Measurements from ENCODE around the gene FOXJ3.
A peak's percentile ranks its signal among the peaks of the same experiment; 100 is the strongest.

Gene FOXJ3

DNA sequence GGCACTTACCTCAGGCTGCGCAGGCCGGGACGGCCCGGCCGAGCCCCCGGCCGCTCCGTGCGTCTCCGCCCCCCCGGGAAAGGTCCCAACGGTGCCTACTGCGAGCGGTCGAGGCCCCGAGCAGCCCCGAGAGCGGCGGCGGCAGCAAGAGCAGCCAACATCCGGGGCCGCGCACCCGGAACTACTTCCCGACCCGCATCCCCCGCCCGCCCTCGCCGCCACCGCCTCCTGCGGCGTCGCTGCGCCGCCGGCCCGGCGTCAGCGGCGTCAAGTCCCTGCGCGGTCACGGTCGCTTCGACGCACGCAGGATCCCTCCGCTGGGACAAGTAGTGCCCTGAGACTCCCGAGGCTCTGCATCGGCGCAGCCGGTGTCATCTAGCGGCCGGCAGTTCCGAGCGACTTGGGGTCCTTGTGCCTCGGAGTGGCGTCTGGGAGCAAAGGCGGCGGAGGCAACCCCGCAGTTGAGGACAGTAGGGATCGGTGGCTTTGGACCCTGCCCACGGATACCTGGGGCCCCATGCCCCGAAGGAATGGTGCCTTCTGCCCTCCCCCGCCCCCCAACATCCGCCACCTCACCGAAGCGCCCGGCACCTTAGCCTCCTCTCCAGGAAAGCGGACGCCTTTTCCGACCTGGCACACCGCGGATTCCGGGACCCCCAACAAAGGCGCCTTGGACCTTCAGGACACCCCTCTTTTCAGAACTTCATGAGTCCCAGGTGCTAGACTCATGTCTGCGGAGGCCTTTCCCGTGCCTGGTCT is at the start of gene FOXJ3:
Gene FOXJ3 (minus strand): TSS at position 186 of the 759 bp plus-strand sequence. CDS start 24,142 bp downstream, outside the sequence.
- DNase-seq, result peak; percentile 83

DNA sequence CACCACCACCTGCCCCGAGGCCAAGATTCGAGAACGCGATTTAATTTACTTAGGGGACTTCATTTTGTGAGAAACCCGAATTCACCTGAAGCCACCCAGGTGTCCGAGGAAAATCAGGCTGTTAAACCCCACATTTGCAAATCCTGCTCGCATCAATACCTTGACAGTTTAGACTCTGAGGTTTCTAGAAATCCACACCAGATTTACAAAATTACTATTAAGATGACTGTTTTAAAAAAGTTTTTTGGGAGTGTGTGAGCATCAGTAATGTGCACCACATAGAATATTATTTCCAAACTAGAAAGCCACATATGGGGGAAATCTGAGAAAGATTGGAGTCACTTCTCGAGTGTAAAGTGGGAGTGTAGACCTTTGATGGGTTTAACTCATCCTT is 46.2 kb upstream of the FOXJ3 start:
- DNase-seq, result no peak

- no peak for DNase-seq
These were observed 45.7 kb upstream of the FOXJ3 start, which contains the start of gene RIMKLA for GRCh38 chr1:42380586-42381279. RIMKLA (plus strand) TSS chr1:42380792; CDS start chr1:42380935, 143 bp downstream.

DNA sequence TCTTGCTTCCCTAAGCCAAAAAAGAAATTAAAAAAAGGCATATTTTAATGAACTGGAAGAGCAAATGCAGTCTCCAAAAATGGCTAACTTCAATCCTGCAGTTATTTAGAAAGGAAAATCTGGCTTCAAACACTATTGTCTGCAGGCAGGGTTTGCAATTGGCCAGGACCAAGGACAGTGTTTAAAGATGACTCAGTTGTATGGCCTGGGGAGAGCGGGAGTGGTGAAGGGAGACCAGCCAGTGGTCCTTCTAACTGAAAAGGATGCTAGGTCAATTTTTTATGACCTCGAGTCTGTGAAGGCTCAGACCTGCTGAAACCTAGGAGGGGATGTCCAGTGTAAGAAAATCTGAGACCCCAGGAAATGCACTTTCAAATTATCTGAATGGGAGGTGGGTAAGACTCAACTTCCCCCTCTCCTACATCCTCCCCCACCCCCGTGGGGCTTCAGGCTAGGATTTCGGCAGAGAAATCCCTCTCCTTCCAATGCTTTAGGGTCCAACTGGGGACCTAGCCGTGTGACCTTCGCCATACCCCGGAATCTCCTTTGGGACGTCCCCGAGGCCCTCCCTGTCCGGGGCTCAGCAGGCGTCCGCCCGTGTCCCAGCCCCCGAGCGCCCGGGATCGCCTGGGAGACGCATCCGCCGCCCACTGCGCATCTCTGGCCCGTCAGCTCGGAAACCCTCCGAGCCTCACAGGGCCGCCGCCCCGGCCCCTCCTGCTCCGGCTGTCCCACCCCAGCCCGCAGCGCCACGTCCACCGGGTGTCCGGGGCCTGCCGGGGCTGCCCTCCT is 45.0 kb upstream of the FOXJ3 start:
- no peak for DNase-seq

- no peak for DNase-seq
These were observed 37.8 kb upstream of the FOXJ3 start for GRCh38 chr1:42372796-42373195.

DNA sequence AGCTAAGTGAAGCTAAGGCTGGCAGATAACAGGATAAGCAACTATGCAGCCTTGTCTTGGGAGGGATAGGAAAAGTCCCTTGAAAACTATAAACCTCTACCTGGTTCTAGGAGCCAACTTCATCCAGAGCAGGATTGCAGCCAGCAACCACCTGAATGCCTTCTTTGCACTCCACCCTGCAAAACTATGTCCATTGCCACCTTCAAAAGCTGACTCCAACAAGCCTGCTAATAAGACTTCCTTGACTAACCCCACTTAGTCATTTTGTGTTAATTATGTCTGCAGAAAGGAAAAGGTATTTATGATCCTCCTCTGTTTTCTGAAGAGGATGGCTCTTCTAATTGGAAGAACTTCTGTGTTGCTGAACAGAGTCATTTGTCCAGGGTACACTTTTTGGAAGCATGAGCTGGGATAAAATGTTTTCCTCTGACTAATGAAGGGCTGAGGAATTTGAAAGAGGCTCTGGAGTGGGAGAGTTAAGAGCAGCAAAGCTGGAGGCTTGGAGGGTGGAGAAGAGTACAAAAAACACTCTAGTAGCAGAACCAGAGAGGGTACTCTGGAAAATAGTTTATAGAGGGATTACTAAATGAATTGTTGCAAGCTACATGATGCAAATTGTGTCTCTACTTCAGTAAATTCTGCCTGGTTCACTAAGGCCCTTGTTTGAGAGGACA is 36.0 kb upstream of the FOXJ3 start:
- DNase-seq, result no peak

- no peak for DNase-seq
These were observed 34.4 kb upstream of the FOXJ3 start for GRCh38 chr1:42369471-42369870.

DNA sequence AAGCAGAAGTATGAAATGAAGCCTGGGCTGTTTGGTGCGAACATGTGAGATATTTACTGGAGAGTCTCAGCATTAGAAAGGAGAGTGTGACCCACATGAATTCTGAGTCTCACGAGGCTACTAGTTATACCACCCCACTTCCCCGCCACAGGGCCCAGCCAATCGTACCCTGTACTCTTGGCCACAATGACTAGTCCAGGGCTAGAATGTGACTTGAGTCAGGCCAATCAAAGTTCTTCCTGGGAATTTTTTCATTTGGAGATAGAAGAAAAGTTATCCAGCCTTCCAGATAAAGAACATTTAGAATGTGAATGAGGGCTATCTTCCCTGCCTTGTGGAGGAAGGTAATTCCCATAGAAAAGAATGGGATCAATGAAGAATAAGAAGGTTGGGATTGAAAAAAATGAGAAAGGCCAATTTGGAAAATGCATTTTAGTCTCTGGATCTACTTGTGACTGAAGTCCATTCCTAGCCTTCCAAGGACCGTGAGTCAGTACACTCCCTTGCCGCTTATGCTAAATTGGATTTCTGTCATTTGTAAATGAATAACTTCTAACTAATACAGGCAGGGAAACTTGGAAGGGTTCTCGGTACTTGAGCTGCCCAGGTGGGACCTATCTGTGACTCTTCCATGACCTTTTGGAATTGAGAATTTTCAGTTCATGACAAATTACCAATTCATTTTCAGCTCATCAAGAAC is 33.2 kb upstream of the FOXJ3 start:
- DNase-seq, result no peak

DNA sequence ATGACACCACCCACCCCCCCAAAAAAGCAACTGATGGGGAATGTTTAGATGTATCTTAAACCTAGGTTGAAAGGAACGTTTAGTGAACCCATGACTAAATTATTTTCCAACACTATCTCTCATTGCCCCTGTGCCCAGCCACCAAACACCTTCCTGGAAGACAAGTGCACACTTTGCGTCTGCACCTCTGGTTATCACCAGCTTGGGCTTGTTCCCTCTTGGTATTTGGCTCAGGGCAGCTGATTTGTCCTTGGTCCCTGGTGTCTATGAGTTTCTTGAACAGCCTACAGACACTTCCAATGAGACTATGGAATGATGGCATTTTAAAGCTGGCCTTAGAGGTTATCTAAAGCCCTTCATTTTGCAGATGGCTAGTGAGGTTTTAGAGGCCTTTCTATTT is 30.1 kb upstream of the FOXJ3 start:
- DNase-seq, result no peak

- no peak for DNase-seq
These were observed 29.5 kb upstream of the FOXJ3 start for GRCh38 chr1:42364542-42364941.

DNA sequence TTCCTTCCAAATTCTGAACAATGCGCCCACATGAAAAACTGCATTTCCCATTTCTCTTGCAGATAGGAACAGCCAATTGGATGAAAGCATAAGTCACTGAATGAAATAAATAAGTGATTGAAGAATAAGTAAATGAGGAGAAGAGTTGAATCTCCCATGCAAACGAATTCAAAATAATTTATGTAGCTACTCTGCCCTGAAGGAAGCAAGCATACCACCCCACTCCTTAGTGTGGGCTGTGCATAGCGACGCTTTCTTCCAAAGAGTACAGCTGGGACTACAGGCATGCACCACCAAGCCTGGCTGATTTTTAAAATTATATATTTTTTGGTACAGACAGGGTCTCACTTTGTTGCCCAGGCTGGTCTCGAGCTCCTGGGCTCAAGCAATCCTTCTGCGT is 29.1 kb upstream of the FOXJ3 start:
- no peak for DNase-seq

- no peak for DNase-seq
These were observed 24.4 kb upstream of the FOXJ3 start for GRCh38 chr1:42359466-42359865.

DNA sequence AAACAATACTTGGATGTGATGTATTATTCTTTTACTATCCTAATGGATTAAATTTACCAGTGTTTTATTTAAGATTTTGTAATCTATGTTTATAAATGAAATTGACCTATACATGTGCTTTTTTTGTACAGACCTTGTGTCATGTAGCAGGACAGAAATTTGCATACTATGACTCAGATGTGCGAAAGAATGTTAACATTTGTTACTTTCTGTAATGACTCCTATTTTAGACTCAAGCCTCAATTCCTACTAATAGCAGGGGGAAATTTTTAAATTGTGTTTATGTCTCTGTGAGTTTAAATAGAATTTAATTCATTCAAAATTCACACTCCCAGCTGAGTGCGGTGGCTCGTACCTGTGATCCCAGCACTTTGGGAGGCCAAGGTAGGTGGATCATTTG is 23.8 kb upstream of the FOXJ3 start:
- no peak for DNase-seq

GRCh38 chr1:42350086-42350485 is 15.1 kb upstream of the FOXJ3 start:
- DNase-seq, result no peak

- DNase-seq, result no peak
These were observed 13.5 kb upstream of the FOXJ3 start for GRCh38 chr1:42348498-42348897.

GRCh38 chr1:42343049-42343448 is 8.0 kb upstream of the FOXJ3 start:
- DNase-seq, result no peak

- no peak for DNase-seq
These were observed 5.9 kb upstream of the FOXJ3 start for GRCh38 chr1:42340901-42341300.

- peak; percentile 17 for DNase-seq
These were observed 5.1 kb upstream of the FOXJ3 start for GRCh38 chr1:42340093-42340492.

DNA sequence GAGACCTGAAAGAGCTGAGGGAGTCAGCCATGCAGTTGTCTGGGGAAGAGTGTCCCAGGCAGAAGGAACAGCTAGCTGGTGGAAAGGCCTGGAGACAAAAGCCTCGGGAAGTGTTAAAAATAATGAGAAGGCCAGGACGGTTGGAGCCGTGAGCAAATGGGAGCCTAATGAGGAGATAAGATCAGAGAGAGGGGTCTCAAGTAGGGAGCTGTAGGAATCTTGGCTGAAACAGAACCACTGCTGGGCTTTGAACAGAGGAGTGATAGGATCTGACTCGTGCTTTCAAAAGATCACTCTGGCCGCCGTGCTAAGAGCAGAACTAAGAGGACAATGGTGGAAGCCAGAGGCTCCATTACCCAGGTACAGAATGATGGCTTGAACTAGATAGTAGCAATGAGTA is 1.9 kb upstream of the FOXJ3 start:
- no peak for DNase-seq

GRCh38 chr1:42335809-42336518 is 929 bp upstream of the FOXJ3 start:
- no peak for DNase-seq

- peak; percentile 16 for DNase-seq
These were observed 590 bp downstream of the FOXJ3 start for GRCh38 chr1:42334240-42335049.
